ENCODE results near the gene KRT71. TPM values are rescaled to one million over a fixed set of nuclear protein-coding genes. Genes with fewer than 3 reads are reported as not detected.

KRT71 gene
- total and polyA plus RNA-seq, 2 of the 8 experiments (the other 6 are each of a cell fraction or from before 2014, with no cell fraction given) = not detected

DNA sequence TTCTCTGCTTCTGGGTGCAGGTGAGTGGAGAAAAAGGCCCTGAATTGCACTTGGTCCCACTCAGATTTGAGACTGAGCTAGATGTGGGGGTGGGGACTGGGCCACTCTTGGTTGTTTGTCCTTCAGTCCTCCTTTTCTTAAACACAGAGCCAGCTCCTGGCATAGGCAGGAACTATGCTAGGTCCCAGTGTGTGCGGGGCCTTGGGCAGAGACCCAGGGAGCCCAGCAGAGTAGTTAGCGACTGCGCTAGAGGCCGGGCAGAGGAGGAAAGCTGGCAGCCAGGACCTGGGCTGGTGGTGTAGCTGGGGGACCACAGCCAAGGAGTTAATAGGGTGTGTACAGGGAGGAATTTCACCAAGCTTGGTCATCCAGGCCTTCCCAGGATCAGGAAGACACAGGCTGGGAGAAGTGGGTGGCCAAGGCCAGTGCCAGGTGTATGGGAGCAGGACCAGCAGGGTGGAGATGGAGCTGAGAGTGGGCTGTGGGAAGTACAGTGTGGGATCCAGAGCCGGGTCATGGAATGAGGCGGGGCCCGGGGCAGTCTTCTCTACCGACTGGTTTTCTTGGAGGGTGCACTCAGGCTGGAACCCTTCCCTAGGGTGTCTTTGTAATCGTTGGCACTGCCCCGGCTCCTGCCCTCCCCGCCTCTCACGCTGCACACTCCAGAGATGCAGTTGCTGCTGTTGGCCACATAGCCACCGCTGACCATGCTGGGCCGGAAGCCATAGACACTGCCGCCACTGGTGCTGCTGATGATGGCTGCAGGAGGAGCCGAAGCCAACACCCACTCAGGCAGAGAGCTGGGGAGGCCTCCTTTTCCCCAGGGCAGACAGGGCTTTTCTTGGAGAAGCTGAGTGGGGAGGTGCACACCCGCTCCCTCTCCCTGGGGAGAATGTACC lies 8.7 kb downstream of the KRT71 start:
- Histone ChIP-seq H2AK5ac (ENCODE audit: low read depth, low read length) (no peak overlapping the region), H3K4ac (replicated peaks; ENCODE audit: insufficient read length, low read depth, low read length) (no peak overlapping the region), H2BK12ac (ENCODE audit: low read depth, low read length) (no peak overlapping the region), H3K14ac (ENCODE audit: insufficient read length) (no peak overlapping the region), H3K79me2 (ENCODE audit: control insufficient read depth in 1 of 2, insufficient read depth in 2 of 2, low read length in 2 of 2) (no peaks in the 10 kb centered on the region), H3K9ac (replicated peaks in 1 of 4; ENCODE audit: extremely low read depth in 1 of 4, low read depth in 3 of 4, low read length in 3 of 4) (no peak overlapping the region), H3K4me1 (replicated peaks in 1 of 4; ENCODE audit: control insufficient read depth in 3 of 4, insufficient read depth in 4 of 4, low read length in 3 of 4) (no peaks in the 10 kb centered on the region; a peak in 2 of 7 replicates), H4K8ac (ENCODE audit: extremely low read depth, insufficient read depth, low read length) (no peak overlapping the region), H2BK15ac (ENCODE audit: low read length) (no peak overlapping the region), H3K27me3 (replicated peaks in 1 of 4; ENCODE audit: control insufficient read depth in 3 of 4, extremely low read depth in 1 of 4, insufficient read depth in 3 of 4, low read length in 3 of 4) (no peaks in the 10 kb centered on the region), H3K36me3 (ENCODE audit: control insufficient read depth in 2 of 4, insufficient read depth in 4 of 4, low read length in 3 of 4) (no peaks in the 10 kb centered on the region), H3K27ac (ENCODE audit: low read depth, low read length) (no peak overlapping the region), H2AFZ (ENCODE audit: low read length) (no peak overlapping the region), H3K9me3 (ENCODE audit: insufficient read depth in 2 of 2, low read depth in 1 of 2, low read length in 1 of 2) (no peaks in the 10 kb centered on the region), H2BK5ac (ENCODE audit: low read depth, low read length) (no peak overlapping the region), H4K91ac (replicated peaks; ENCODE audit: insufficient read length, low read length) (no peak overlapping the region), H3K18ac (ENCODE audit: extremely low read depth, low read length) (no peak overlapping the region), H2BK120ac (replicated peaks; ENCODE audit: low read depth, low read length) (no peak overlapping the region), H2BK20ac (ENCODE audit: low read length) (no peak overlapping the region), H3K4me3 (ENCODE audit: extremely low read depth in 1 of 4, insufficient read depth in 2 of 4, low read depth in 3 of 4, low read length in 4 of 4) (no peak overlapping the region), H3K23ac (ENCODE audit: insufficient read length) (no peak overlapping the region), H4K20me1 (replicated peaks in 1 of 2; ENCODE audit: control insufficient read depth in 1 of 2, insufficient read depth in 2 of 2, low read length in 2 of 2) (no peaks in the 10 kb centered on the region), H3K23me2 (ENCODE audit: low read depth, low read length) (no peaks in the 10 kb centered on the region), H4K5ac (ENCODE audit: insufficient read length, low read depth, low read length) (no peak overlapping the region), H3K4me2 (ENCODE audit: insufficient read depth in 1 of 2, low read depth in 2 of 2, low read length in 2 of 2) (no peak overlapping the region), H3K56ac (replicated peaks; ENCODE audit: insufficient read length, low read depth, low read length) (no peak overlapping the region), H3K79me1 (ENCODE audit: low read depth, low read length) (no peaks in the 10 kb centered on the region)
- TF ChIP-seq, protein P1, sequence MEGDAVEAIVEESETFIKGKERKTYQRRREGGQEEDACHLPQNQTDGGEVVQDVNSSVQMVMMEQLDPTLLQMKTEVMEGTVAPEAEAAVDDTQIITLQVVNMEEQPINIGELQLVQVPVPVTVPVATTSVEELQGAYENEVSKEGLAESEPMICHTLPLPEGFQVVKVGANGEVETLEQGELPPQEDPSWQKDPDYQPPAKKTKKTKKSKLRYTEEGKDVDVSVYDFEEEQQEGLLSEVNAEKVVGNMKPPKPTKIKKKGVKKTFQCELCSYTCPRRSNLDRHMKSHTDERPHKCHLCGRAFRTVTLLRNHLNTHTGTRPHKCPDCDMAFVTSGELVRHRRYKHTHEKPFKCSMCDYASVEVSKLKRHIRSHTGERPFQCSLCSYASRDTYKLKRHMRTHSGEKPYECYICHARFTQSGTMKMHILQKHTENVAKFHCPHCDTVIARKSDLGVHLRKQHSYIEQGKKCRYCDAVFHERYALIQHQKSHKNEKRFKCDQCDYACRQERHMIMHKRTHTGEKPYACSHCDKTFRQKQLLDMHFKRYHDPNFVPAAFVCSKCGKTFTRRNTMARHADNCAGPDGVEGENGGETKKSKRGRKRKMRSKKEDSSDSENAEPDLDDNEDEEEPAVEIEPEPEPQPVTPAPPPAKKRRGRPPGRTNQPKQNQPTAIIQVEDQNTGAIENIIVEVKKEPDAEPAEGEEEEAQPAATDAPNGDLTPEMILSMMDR (IDR thresholded peaks at IDR 0.05; ENCODE audit: control extremely low read depth in 1 of 3, insufficient read depth in 1 of 3, low read depth in 1 of 3, low read length in 3 of 3) = peak in 2 of 3 experiments; percentile 11 to 21; a peak in 2 of 4 replicates
- TF ChIP-seq ZNF274 (IDR thresholded peaks at IDR 0.05; ENCODE audit: borderline replicate concordance, extremely low read depth, low read length) (no peak), HDAC2 (IDR thresholded peaks at IDR 0.05; ENCODE audit: borderline replicate concordance in 1 of 2, low read depth in 2 of 2, low read length in 2 of 2) (no peak), NANOG (IDR thresholded peaks at IDR 0.05; ENCODE audit: insufficient read depth, low read depth, low read length, poor library complexity, severe bottlenecking) (no peak)
- FAIRE-seq (no peak), DNase-seq (ENCODE audit: low read depth in 1 of 2, low spot score in 2 of 2) (no peak)
- ChIA-PET CTCF (ENCODE audit: partially characterized antibody) (interaction anchor here (0.6 to 4.8 kb wide), 23 partner anchors 9 to 334 kb away, joined by 3 to 47 read pairs (median 6); partner anchors contain the start of gene KRT71), POLR2A (ENCODE audit: partially characterized antibody) (interaction anchor here (1.2 to 1.3 kb wide), 2 partner anchors 8 to 17 kb away, joined by 3 read pairs; partner anchors contain the start of gene KRT71)
- WGBS, 2 experiments (ENCODE audit: extremely low coverage in 1 of 2, insufficient coverage in 1 of 2, insufficient read length in 1 of 2, insufficient replicate concordance in 2 of 2, low coverage in 1 of 2, low lambda C conversion rate in 2 of 2, missing lambda C conversion rate in 1 of 2) = 91% methylated on average over 17 of the region's 17 CpGs; no CpG with 5 or more reads in 1 of the 2 experiments

Measured in H1 (cell line).